ENCODE measurements around the gene C19orf44.

- TF ChIP-seq CTCF (conservative IDR thresholded peaks at IDR 0.05; ENCODE audit: low read depth, low read length): no peak
- TF ChIP-seq MAFK (IDR thresholded peaks at IDR 0.05; ENCODE audit: low read depth, low read length): no peak
- no peak for TF ChIP-seq ELK1 (IDR thresholded peaks at IDR 0.05; ENCODE audit: borderline replicate concordance, low read depth, low read length)
- TF ChIP-seq BHLHE40 (IDR thresholded peaks at IDR 0.05; ENCODE audit: low read depth, low read length): no peak
- no peak for TF ChIP-seq POLR2A (IDR thresholded peaks at IDR 0.05; ENCODE audit: low read depth, low read length)
- no peak for TF ChIP-seq RAD21 (IDR thresholded peaks at IDR 0.05; ENCODE audit: low read length)
Measured at GRCh38 chr19:16449330-16449961, 46.7 kb upstream of the C19orf44 start.

All from IMR-90 (cell line).